Measurements from ENCODE around the gene SUCLG2. TPM values are rescaled to one million over a fixed set of nuclear protein-coding genes. Genes with fewer than 3 reads are reported as not detected.

Gene SUCLG2
- total and polyA plus RNA-seq, 3 experiments from 2014 or later = 57.0 to 61.7 (median 59.9) TPM

DNA sequence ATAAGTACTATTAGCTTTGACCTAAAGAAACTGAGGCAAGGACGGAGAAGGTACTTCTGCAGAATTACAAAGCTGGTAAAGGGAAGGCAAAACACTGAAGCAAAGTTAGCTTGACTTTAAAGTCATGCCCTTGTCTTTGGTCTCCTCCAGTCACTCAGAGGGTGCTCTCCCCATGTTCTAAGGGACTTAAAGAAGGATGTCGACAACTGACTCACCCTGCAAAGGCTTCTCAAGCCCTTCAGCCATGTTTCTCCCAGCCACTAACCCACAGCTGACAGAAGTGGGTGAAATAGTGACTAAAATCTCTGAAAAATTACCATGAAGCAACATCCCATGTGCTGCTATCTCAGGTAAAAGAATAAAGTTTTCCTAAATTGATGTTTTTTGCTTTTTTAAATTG is 46.4 kb downstream of the SUCLG2 start:
- DNase-seq = no peak
- CTCF ChIA-PET = no interaction called here
- Mint-ChIP-seq H3K4me1 (peaks cover 20 to 44% (median 32%) of the 10 kb centered on the region in 3 donors), H3K36me3 (peaks cover 19 to 73% (median 34%) of the 10 kb centered on the region in 3 donors), H3K27ac (peak overlapping the region in 2 of 8 donors; percentile 17 to 51), H3K9me3 (no peaks in the 10 kb centered on the region), H3K27me3 (no peaks in the 10 kb centered on the region), H3K4me3 (no peak overlapping the region)
- H3K36me3 ChIP-seq (ENCODE audit: insufficient read depth, low read length) = peaks cover 18% of the 10 kb centered on the region
- no peak overlapping the region for H3K27ac ChIP-seq (ENCODE audit: low read depth, low read length)
- POLR2A ChIA-PET = no interaction called here
- H3K27me3 ChIP-seq (ENCODE audit: insufficient read depth, low read length, poor library complexity, severe bottlenecking) = no peaks in the 10 kb centered on the region
- peaks cover 24% of the 10 kb centered on the region for H3K4me1 ChIP-seq (ENCODE audit: insufficient read depth, low read length)
- H3K9me3 ChIP-seq (ENCODE audit: low read length) = no peaks in the 10 kb centered on the region
- H3K4me3 ChIP-seq (ENCODE audit: low read length) = no peak overlapping the region

DNA sequence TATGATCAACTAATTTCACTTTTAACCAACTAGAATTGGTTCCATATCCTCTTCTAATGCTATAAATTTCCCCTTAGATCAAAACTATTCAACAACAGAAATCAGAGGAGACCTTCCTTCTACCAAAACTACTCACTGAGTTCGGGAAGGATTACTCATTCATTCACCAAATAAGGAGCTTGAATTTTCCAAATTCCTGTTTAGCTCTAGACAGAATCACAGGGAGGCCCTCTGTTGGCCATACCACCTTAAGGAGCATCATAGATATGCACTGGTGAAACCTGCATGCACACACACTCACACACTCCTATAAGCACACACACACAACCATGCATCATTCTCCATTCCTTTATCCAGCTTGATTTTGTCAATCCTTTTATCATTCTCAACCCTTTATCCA is 49.0 kb downstream of the SUCLG2 start:
- Mint-ChIP-seq H3K9me3 (no peaks in the 10 kb centered on the region), H3K27ac (peak overlapping the region in 6 of 8 donors; percentile 1 to 81 (median 25)), H3K36me3 (peaks cover 12 to 60% (median 27%) of the 10 kb centered on the region in 3 donors), H3K4me1 (peaks cover 40 to 60% (median 51%) of the 10 kb centered on the region in 3 donors), H3K4me3 (no peak overlapping the region), H3K27me3 (no peaks in the 10 kb centered on the region)
- DNase-seq = no peak
- H3K4me3 ChIP-seq (ENCODE audit: low read length) = no peak overlapping the region
- H3K36me3 ChIP-seq (ENCODE audit: insufficient read depth, low read length) = peaks cover 18% of the 10 kb centered on the region
- H3K9me3 ChIP-seq (ENCODE audit: low read length) = no peaks in the 10 kb centered on the region
- no peaks in the 10 kb centered on the region for H3K27me3 ChIP-seq (ENCODE audit: insufficient read depth, low read length, poor library complexity, severe bottlenecking)
- no peak overlapping the region for H3K27ac ChIP-seq (ENCODE audit: low read depth, low read length)
- H3K4me1 ChIP-seq (ENCODE audit: insufficient read depth, low read length) = peaks cover 46% of the 10 kb centered on the region
- ChIA-PET CTCF (interaction anchor here (1.2 kb wide), 1 partner anchor 11 kb away, joined by 4 read pairs; no protein-coding TSS in a partner anchor), POLR2A (no interaction called here)

DNA sequence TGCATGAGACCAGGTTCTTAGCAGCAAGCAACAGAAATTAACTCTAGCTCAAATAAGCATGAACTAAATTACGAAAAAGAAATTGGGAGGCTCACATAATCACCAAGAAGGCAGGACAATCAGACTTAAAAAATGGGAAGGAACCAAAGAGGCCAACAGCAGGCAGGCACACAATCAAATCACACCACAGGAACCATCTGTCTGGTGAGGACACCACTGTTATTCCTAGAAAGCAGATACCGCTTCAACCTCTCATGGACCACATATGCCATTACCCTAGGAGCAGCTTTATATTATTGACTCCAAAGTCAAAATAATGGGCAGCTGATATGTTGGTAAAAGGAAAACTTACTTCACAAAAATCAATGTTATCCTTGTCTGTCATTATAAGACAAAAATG is 51.6 kb downstream of the SUCLG2 start:
- Mint-ChIP-seq H3K9me3 (no peaks in the 10 kb centered on the region), H3K4me3 (peak overlapping the region in 1 of 7 donors; percentile 2), H3K27ac (peak overlapping the region in 4 of 8 donors; percentile 26 to 70 (median 46)), H3K4me1 (peaks cover 61 to 79% (median 74%) of the 10 kb centered on the region in 3 donors), H3K36me3 (peaks cover 8 to 52% (median 22%) of the 10 kb centered on the region in 3 donors), H3K27me3 (no peaks in the 10 kb centered on the region)
- Histone ChIP-seq H3K36me3 (ENCODE audit: insufficient read depth, low read length) (peaks cover 2% of the 10 kb centered on the region), H3K27ac (ENCODE audit: low read depth, low read length) (no peak overlapping the region), H3K9me3 (ENCODE audit: low read length) (no peaks in the 10 kb centered on the region), H3K27me3 (ENCODE audit: insufficient read depth, low read length, poor library complexity, severe bottlenecking) (no peaks in the 10 kb centered on the region), H3K4me1 (ENCODE audit: insufficient read depth, low read length) (peaks cover 71% of the 10 kb centered on the region), H3K4me3 (ENCODE audit: low read length) (no peak overlapping the region)
- CTCF ChIA-PET = interaction anchor here (1.0 to 1.2 kb wide), 2 partner anchors 10 to 20 kb away, joined by 3 read pairs; no protein-coding TSS in a partner anchor
- no peak for DNase-seq
- POLR2A ChIA-PET = no interaction called here

DNA sequence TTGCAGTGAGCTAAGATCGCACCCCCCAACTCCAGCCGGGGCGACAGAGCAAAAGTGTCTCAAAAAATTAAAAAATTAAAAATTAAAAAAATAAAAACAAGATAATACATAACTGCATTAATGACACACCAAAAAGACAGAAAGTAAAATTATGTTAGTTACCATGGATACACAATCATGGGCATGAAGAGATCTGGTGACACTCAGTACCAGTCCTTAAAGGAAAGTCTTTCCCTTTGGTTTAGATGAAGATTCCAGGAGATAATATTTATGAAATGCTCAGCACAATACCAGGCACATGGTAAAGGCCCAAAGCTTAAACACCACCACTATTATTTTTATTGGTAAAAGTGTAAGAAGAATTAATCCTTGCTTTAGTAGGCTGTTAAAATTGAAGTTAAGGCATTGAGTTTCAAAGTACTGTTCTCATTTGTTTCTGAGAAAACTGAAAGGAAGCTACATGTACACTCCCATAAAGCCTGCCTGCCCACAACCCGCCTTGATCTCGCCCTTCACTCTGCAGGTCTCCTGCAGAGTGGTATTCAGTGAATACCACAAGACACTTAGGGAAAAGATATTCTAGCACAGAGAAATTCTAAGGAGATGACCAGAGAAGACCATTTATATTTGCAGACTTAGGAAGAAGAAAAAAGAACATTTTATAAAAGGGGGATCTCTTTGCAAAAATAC is 52.3 kb downstream of the SUCLG2 start:
- Histone ChIP-seq H3K36me3 (ENCODE audit: insufficient read depth, low read length) (no peaks in the 10 kb centered on the region), H3K4me3 (ENCODE audit: low read length) (no peak overlapping the region), H3K9me3 (ENCODE audit: low read length) (no peaks in the 10 kb centered on the region), H3K27ac (ENCODE audit: low read depth, low read length) (no peak overlapping the region), H3K4me1 (ENCODE audit: insufficient read depth, low read length) (peaks cover 75% of the 10 kb centered on the region), H3K27me3 (ENCODE audit: insufficient read depth, low read length, poor library complexity, severe bottlenecking) (no peaks in the 10 kb centered on the region)
- H3K4me1 Mint-ChIP-seq = peaks cover 61 to 84% (median 78%) of the 10 kb centered on the region in 3 donors
- no peaks in the 10 kb centered on the region for H3K27me3 Mint-ChIP-seq
- no peaks in the 10 kb centered on the region for H3K9me3 Mint-ChIP-seq
- peak overlapping the region in 6 of 7 donors; percentile 48 to 70 (median 62) for H3K4me3 Mint-ChIP-seq
- H3K27ac Mint-ChIP-seq = peak overlapping the region; percentile 0 to 94 (median 81)
- POLR2A ChIA-PET = no interaction called here
- peak in 1 of 5 donors; percentile 31 for DNase-seq
- peaks cover 8 to 50% (median 19%) of the 10 kb centered on the region in 3 donors for H3K36me3 Mint-ChIP-seq
- CTCF ChIA-PET = interaction anchor here (1.0 kb wide), 1 partner anchor 10 kb away, joined by 3 read pairs; no protein-coding TSS in a partner anchor

DNA sequence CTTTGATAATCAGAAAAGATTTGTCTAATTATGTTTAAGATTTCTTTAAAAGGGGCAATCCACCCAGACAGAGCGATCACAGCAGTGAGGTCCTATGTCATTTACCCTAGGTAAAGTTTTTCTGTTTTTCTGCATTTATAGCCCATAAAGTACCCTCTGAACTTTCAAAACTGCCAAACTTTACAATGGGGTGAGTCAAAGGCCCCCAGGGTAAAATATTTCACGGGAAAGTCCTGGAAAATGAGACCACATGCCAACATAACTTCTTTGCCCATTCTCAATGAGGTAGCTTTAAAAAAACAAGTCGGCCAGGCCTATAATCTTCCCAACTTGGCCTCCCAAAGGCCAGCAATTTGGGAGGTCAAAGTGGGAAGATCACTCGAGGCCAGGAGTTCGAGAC is 53.0 kb downstream of the SUCLG2 start:
- Mint-ChIP-seq H3K4me1 (peaks cover 66 to 90% (median 85%) of the 10 kb centered on the region in 3 donors), H3K36me3 (peaks cover 8 to 50% (median 19%) of the 10 kb centered on the region in 3 donors), H3K27ac (peak overlapping the region in 1 of 8 donors; percentile 36), H3K9me3 (no peaks in the 10 kb centered on the region), H3K27me3 (no peaks in the 10 kb centered on the region), H3K4me3 (no peak overlapping the region)
- H3K36me3 ChIP-seq (ENCODE audit: insufficient read depth, low read length) = no peaks in the 10 kb centered on the region
- CTCF ChIA-PET = no interaction called here
- H3K27me3 ChIP-seq (ENCODE audit: insufficient read depth, low read length, poor library complexity, severe bottlenecking) = no peaks in the 10 kb centered on the region
- H3K27ac ChIP-seq (ENCODE audit: low read depth, low read length) = no peak overlapping the region
- POLR2A ChIA-PET = no interaction called here
- no peak overlapping the region for H3K4me3 ChIP-seq (ENCODE audit: low read length)
- H3K9me3 ChIP-seq (ENCODE audit: low read length) = no peaks in the 10 kb centered on the region
- H3K4me1 ChIP-seq (ENCODE audit: insufficient read depth, low read length) = peaks cover 80% of the 10 kb centered on the region
- DNase-seq = no peak

DNA sequence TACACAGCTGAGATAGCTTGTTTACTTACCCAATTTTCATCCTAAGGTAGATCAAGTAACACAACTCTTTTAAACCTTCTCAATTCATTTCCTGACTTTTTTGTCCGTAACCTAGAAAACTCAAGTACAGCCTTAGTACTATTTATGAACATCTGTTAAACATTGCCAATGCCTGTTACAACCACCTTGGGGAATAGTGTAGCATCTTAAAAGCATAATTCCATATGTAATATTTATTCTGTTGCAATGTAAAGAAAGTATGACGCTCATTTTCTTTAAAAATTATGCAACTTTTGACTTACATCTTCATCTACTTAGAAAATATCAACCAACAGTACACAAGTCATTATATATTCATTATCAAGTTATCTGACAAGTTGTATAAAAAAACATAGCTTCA is 54.6 kb downstream of the SUCLG2 start:
- H3K27me3 ChIP-seq (ENCODE audit: insufficient read depth, low read length, poor library complexity, severe bottlenecking) = no peaks in the 10 kb centered on the region
- Mint-ChIP-seq H3K27ac (peak overlapping the region in 4 of 8 donors; percentile 25 to 48 (median 30)), H3K4me1 (peaks cover 71 to 92% (median 90%) of the 10 kb centered on the region in 3 donors), H3K4me3 (peak overlapping the region in 2 of 7 donors; percentile 2 to 4), H3K36me3 (peaks cover 8 to 49% (median 14%) of the 10 kb centered on the region in 3 donors), H3K9me3 (no peaks in the 10 kb centered on the region), H3K27me3 (no peaks in the 10 kb centered on the region)
- no peaks in the 10 kb centered on the region for H3K9me3 ChIP-seq (ENCODE audit: low read length)
- H3K27ac ChIP-seq (ENCODE audit: low read depth, low read length) = no peak overlapping the region
- POLR2A ChIA-PET = no interaction called here
- DNase-seq = no peak
- no peak overlapping the region for H3K4me3 ChIP-seq (ENCODE audit: low read length)
- H3K4me1 ChIP-seq (ENCODE audit: insufficient read depth, low read length) = peaks cover 81% of the 10 kb centered on the region
- CTCF ChIA-PET = no interaction called here
- no peaks in the 10 kb centered on the region for H3K36me3 ChIP-seq (ENCODE audit: insufficient read depth, low read length)

DNA sequence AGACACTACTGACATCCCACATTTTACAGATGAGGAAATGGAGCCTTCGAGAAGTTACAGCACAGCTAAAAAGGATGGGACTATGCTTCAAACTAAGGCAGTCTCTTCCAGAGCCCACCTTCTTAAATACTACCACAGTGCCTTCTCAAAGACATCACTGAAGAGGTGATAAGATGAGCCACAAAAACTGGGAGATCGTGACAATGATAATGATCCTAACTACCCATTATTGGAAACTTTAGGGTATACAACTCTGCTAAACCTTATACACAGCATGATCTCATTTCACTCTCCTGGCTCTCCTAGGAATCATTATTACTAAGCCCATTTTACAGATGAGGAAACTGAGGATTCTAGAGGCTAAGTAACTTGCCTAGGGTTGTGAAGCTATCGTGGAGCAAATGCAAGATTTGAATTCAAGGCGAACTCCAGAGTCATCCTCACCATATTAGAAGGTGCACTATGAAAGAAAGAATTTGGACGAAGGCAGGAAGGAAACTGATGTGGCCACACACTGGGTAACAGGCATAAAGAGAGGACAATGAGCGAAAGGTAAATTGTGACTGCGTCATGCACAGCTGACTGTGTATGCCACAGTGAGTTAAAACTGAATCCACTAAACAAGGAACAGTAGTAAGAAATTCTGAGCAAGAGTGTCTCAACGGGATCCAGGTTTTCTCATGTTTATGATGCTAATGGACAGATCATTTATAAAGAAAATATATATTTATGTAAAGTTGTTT is 55.4 kb downstream of the SUCLG2 start:
- Mint-ChIP-seq H3K4me1 (peaks cover 71 to 92% (median 89%) of the 10 kb centered on the region in 3 donors), H3K4me3 (peak overlapping the region in 1 of 7 donors; percentile 8), H3K27ac (peak overlapping the region in 2 of 8 donors; percentile 47 to 48), H3K36me3 (peaks cover 8 to 45% (median 13%) of the 10 kb centered on the region in 3 donors), H3K27me3 (no peaks in the 10 kb centered on the region), H3K9me3 (no peaks in the 10 kb centered on the region)
- Histone ChIP-seq H3K27me3 (ENCODE audit: insufficient read depth, low read length, poor library complexity, severe bottlenecking) (no peaks in the 10 kb centered on the region), H3K36me3 (ENCODE audit: insufficient read depth, low read length) (no peaks in the 10 kb centered on the region), H3K4me3 (ENCODE audit: low read length) (no peak overlapping the region), H3K9me3 (ENCODE audit: low read length) (no peaks in the 10 kb centered on the region), H3K27ac (ENCODE audit: low read depth, low read length) (no peak overlapping the region), H3K4me1 (ENCODE audit: insufficient read depth, low read length) (peaks cover 86% of the 10 kb centered on the region)
- CTCF ChIA-PET = no interaction called here
- POLR2A ChIA-PET = no interaction called here
- no peak for DNase-seq

DNA sequence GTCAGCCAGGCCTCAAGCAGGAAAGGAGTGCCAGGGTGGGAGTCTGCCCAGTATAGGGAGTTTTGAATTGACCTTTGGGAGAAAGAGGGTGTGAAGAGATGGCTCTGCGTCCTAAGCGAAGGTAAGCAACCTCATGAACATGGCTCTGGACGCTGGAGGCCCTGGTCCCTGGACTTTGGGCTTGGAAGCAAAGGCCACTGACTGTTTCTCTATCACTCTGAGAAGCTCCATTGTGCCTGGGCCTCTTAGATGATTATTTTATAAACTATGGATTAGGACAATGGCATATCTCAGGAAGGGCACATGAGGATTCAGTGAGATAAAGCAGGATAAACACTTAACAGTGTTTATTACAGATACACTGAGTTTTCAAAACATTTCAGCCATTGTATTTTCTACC is 59.0 kb downstream of the SUCLG2 start:
- Mint-ChIP-seq H3K27me3 (no peaks in the 10 kb centered on the region), H3K4me3 (no peak overlapping the region), H3K4me1 (peaks cover 58 to 87% (median 70%) of the 10 kb centered on the region in 3 donors), H3K27ac (peak overlapping the region in 1 of 8 donors; percentile 78), H3K9me3 (no peaks in the 10 kb centered on the region), H3K36me3 (peaks cover 13 to 55% (median 27%) of the 10 kb centered on the region in 3 donors)
- Histone ChIP-seq H3K36me3 (ENCODE audit: insufficient read depth, low read length) (no peaks in the 10 kb centered on the region), H3K4me3 (ENCODE audit: low read length) (no peak overlapping the region), H3K9me3 (ENCODE audit: low read length) (no peaks in the 10 kb centered on the region), H3K27me3 (ENCODE audit: insufficient read depth, low read length, poor library complexity, severe bottlenecking) (no peaks in the 10 kb centered on the region), H3K4me1 (ENCODE audit: insufficient read depth, low read length) (peaks cover 60% of the 10 kb centered on the region), H3K27ac (ENCODE audit: low read depth, low read length) (no peak overlapping the region)
- CTCF ChIA-PET = no interaction called here
- DNase-seq = no peak
- POLR2A ChIA-PET = no interaction called here
